Lower lobe of right lung (tissue), 2 donors: Measurements from ENCODE around the gene TRMT2B. TPM values are rescaled to one million over a fixed set of nuclear protein-coding genes. Genes with fewer than 3 reads are reported as not detected.
A peak's percentile ranks its signal among the peaks of the same experiment; 100 is the strongest.

Experiments used
- ATAC-seq, 2 donors: fragments of 200-7000 bp; cut with Tn5 transposase; one replicate each; pipeline ENCODE4 v1.9.1; 2020 to 2022; ENCODE audit warnings: mild to moderate bottlenecking in 2 of 2, moderate library complexity in 2 of 2
- DNase-seq: peaks from one replicate; pipeline ENCODE4 v3.0.0-alpha.2; 2020
- H3K27ac ChIP-seq: fragments of 200-600 bp; one replicate; pipeline ENCODE4 v1.8.0; 2022
- H3K27me3 ChIP-seq: fragments of 200-600 bp; one replicate; pipeline ENCODE4 v1.8.0; 2022; ENCODE audit warnings: low read depth
- H3K36me3 ChIP-seq: fragments of 200-600 bp; one replicate; pipeline ENCODE4 v1.8.0; 2022; ENCODE audit warnings: mild to moderate bottlenecking
- H3K4me1 ChIP-seq: fragments of 200-600 bp; one replicate; pipeline ENCODE4 v1.8.0; 2022
- H3K4me3 ChIP-seq: fragments of 200-600 bp; one replicate; pipeline ENCODE4 v1.8.0; 2022; ENCODE audit warnings: mild to moderate bottlenecking
- H3K9me3 ChIP-seq: fragments of 200-600 bp; one replicate; pipeline ENCODE4 v1.8.0; 2022
- intact Hi-C: fragments of 100-400 bp; cut with DNase I; formaldehyde crosslinking; loops from one replicate; pipeline ENCODE4 v1.11.0; 2022
- long read RNA-seq: library from polyadenylated mRNA; unstranded; transcript quantifications from one replicate; pipeline ENCODE4 v2.0.0, GENCODE V29; 2021
- total RNA-seq: library from RNA; stranded (reverse); fragmentation: NEBNext Ultra II Directional; extraction: Animal tissue kit (Norgen Biotek cat#: 25700); gene quantifications from one replicate; pipeline ENCODE4 v1.2.1, GENCODE V29; 2021
- TF ChIP-seq, protein P1 (sequence below): fragments of 200-600 bp; IDR thresholded peaks from one replicate; pipeline ENCODE4 v1.8.0; 2022; ENCODE audit warnings: antibody characterized with exemption, mild to moderate bottlenecking
- donor health status: DM: no; HTN: yes; CAD: no; lungs with severe emphysema.

Gene TRMT2B, protein sequence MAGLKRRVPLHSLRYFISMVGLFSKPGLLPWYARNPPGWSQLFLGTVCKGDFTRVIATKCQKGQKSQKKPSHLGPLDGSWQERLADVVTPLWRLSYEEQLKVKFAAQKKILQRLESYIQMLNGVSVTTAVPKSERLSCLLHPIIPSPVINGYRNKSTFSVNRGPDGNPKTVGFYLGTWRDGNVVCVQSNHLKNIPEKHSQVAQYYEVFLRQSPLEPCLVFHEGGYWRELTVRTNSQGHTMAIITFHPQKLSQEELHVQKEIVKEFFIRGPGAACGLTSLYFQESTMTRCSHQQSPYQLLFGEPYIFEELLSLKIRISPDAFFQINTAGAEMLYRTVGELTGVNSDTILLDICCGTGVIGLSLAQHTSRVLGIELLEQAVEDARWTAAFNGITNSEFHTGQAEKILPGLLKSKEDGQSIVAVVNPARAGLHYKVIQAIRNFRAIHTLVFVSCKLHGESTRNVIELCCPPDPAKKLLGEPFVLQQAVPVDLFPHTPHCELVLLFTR
- 19.4 TPM for total RNA-seq
- long read RNA-seq, partial matches to known transcripts: 2 of 26 reads
- long read RNA-seq, other reads (novel, unspliced or antisense): 18 of 26 reads

DNA sequence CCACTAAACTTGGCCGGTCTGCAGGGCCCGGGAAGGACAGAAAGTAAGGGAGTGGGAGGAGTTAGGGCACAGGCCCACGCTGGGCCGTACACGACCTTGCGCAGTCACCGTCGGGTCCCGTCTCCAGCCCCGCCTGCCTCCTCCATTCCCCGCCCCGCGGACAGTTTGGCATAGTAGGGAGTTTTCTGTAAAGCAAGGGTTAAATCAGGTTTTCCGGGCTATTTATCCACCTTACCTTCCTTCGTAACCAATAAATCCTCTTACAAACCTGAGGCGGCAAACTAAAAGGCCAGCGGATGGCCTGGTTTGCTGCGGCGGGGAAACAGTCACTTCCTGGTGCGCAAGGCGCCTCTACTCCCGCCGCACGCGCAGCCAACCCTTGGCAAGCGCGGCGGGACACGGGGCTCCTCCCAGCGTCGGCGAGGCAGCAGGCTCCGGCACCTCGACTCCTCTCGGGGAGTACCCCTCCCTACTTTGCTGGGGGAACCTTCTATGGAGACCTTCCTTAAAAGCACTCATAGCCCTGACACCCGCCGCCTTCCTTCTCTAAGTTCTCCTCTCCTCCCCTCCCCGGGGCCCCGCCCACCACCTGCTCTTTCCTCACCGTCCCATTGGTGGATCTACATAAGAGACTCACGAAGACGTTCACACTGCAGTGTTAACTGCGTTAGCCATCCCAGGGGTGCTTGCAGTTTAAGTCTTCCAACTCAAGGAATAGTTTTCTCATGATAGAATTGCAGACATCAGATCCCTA is at the start of gene TRMT2B:
TRMT2B (minus strand) TSS at position 563 of the 754 bp plus-strand sequence. CDS start 9,822 bp downstream, outside the sequence.
- no peaks in the 10 kb centered on the region for H3K36me3 ChIP-seq
- peaks cover 6% of the 10 kb centered on the region for H3K4me1 ChIP-seq
- TF ChIP-seq, protein P1, sequence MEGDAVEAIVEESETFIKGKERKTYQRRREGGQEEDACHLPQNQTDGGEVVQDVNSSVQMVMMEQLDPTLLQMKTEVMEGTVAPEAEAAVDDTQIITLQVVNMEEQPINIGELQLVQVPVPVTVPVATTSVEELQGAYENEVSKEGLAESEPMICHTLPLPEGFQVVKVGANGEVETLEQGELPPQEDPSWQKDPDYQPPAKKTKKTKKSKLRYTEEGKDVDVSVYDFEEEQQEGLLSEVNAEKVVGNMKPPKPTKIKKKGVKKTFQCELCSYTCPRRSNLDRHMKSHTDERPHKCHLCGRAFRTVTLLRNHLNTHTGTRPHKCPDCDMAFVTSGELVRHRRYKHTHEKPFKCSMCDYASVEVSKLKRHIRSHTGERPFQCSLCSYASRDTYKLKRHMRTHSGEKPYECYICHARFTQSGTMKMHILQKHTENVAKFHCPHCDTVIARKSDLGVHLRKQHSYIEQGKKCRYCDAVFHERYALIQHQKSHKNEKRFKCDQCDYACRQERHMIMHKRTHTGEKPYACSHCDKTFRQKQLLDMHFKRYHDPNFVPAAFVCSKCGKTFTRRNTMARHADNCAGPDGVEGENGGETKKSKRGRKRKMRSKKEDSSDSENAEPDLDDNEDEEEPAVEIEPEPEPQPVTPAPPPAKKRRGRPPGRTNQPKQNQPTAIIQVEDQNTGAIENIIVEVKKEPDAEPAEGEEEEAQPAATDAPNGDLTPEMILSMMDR: no peak
- no peaks in the 10 kb centered on the region for H3K27me3 ChIP-seq
- no peaks in the 10 kb centered on the region for H3K9me3 ChIP-seq
- peak; percentile 89 for DNase-seq
- ATAC-seq: peak; percentile 99
- H3K27ac ChIP-seq: peak within 1 kb of the TSS; percentile 90
- H3K4me3 ChIP-seq: peak within 1 kb of the TSS; percentile 65
- intact Hi-C loops: no loop called here

DNA sequence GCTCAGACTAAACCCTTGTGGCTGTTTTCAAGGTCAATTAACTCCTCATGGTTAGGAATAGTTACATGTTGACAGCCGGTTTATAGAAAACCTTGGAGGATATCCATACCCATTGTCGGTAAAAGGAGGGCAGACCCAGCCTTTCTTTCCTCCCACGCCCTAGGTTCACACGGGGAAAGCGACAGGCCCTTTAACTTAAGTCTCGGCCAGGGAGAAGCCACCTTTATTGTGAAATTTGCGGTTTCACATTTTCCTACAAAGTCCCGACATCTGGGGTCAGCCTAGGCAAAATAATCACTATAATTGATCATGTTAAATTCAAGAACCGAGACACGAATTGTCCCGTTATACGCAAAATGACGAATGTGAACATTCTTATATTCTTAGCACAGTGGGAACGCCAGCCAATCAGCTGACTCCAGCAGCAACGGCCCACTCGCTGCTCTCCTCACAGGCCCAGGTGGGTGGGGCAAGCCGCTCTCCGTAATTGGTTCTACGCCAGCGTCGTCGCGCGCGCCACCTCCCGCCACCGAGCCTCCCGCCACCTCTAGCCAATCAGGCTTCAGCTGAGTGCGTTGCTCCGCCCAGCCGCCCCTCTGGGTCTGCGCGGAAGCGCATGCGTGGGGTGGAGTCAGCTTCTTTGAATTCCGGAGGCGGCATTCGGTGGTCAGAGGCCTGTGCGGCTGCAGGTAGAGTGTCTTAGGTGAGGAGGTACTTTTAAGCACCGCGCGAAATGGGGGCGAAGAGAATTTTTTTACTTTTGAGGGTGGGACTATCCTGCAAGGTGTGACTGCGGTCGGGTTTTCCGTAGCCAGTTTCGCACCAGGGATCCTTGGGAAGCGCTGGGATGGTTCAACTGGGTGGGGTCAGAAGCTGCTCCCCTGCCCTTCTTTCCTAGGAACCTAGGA is 45.9 kb upstream of the TRMT2B start, which contains the start of gene CENPI:
CENPI (plus strand) TSS at position 659 of the 908 bp plus-strand sequence. CDS start 2,867 bp downstream, outside the sequence.
- intact Hi-C loops: no loop called here
- H3K4me1 ChIP-seq: no peaks in the 10 kb centered on the region
- no peaks in the 10 kb centered on the region for H3K9me3 ChIP-seq
- H3K36me3 ChIP-seq: no peaks in the 10 kb centered on the region
- H3K27ac ChIP-seq: peak within 1 kb of the TSS; percentile 82
- TF ChIP-seq, protein P1: no peak
- DNase-seq (peak; percentile 94), ATAC-seq (peak; percentile 100)
- no peaks in the 10 kb centered on the region for H3K27me3 ChIP-seq
- H3K4me3 ChIP-seq: peak within 1 kb of the TSS; percentile 50

DNA sequence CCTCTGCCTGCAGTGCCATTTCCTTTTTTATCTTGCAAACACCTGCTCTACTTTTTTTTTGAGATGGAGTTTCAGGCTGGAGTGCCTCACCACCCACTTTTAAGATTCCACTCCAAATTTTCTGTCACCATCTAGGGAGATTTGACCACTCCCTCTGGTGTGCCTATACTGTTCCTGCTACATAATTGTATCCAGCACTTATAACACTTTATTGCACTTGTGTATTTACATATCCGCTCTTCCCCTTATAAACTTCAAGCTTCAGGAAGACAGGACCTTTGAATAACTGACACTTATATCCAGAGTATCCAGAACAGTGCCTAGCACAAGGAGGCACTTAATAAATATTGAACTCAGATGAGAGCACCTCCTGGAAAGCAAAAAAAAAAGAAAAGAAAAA is 39.9 kb upstream of the TRMT2B start:
- TF ChIP-seq, protein P1: no peak
- Histone ChIP-seq H3K4me3 (no peak overlapping the region), H3K27me3 (no peaks in the 10 kb centered on the region), H3K4me1 (no peaks in the 10 kb centered on the region), H3K27ac (no peak overlapping the region), H3K36me3 (no peaks in the 10 kb centered on the region), H3K9me3 (no peaks in the 10 kb centered on the region)
- no peak for ATAC-seq
- no peak for DNase-seq
- intact Hi-C loops: no loop called here

DNA sequence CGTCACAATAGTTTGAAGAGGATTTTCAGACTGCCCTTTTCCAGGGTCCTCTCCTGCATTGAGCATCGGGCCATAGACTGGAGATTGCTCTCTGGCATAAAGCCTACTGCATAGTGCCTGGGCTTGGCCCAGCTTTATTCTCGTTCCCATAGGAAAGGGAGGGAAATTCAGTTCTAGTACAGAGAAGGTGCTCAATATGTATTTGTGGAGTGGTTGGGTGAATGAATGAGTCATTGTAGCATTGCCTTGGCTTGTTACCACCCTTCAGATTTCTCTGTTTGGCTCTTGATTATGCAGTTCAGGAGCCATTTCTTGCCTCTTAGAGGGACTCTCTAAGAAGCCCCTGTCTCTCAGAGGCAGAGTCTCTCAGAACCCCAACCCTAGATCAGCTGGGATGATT is 29.3 kb upstream of the TRMT2B start:
- H3K4me3 ChIP-seq: no peak overlapping the region
- intact Hi-C loops: no loop called here
- H3K4me1 ChIP-seq: no peaks in the 10 kb centered on the region
- H3K9me3 ChIP-seq: no peaks in the 10 kb centered on the region
- no peaks in the 10 kb centered on the region for H3K36me3 ChIP-seq
- H3K27me3 ChIP-seq: no peaks in the 10 kb centered on the region
- ATAC-seq (no peak), DNase-seq (no peak)
- H3K27ac ChIP-seq: no peak overlapping the region
- TF ChIP-seq, protein P1: no peak
